IMR-90 (cell line): Measurements from ENCODE around the gene RASSF3. TPM values are rescaled to one million over a fixed set of nuclear protein-coding genes. Genes with fewer than 3 reads are reported as not detected.

Experiments
- ATAC-seq: fragments of 200-7000 bp; cut with Tn5 transposase; 2 replicates; pipeline ENCODE4 v1.9.1; 2020; ENCODE audit warnings: low read depth, mild to moderate bottlenecking, moderate library complexity
- BruUV-seq: library from RNA; stranded (reverse); fragments of 400-500 nt; replicated peaks from 2 replicates; lab custom pipeline; 2021; lab: Mats Ljungman, UMichigan
- CTCF ChIA-PET: fragments of 300-600 bp; formaldehyde crosslinking; extraction: SDS; loops from one replicate; lab custom pipeline; 2021; ENCODE audit warnings: antibody characterized with exemption; lab: Yijun Ruan, JAX
- POLR2A ChIA-PET: fragments of 300-600 bp; sonication (Branson Sonifier 250); formaldehyde crosslinking; loops from one replicate; lab custom pipeline; 2022; ENCODE audit warnings: antibody characterized with exemption; ENCODE audit not compliant: unreplicated experiment; lab: Charles Lee
- DNase-seq: peaks from one replicate; pipeline ENCODE4 v3.0.0; 2013
- H2AFZ ChIP-seq: replicated peaks from 2 replicates; pipeline ENCODE3; 2013; ENCODE audit warnings: low read length, mild to moderate bottlenecking; ENCODE audit not compliant: poor library complexity
- H2AK5ac ChIP-seq: 2 replicates; pipeline ENCODE4 v1.6.1; 2013; ENCODE audit warnings: low read depth, low read length, inconsistent platforms
- H2AK9ac ChIP-seq: replicated peaks from 2 replicates; pipeline ENCODE3; 2013; ENCODE audit warnings: mild to moderate bottlenecking, low read depth, low read length, moderate library complexity; ENCODE audit not compliant: poor library complexity
- H2BK120ac ChIP-seq: 2 replicates; pipeline ENCODE4 v1.6.1; 2013; ENCODE audit warnings: low read depth, low read length, inconsistent platforms
- H2BK15ac ChIP-seq: 3 replicates; pipeline ENCODE4 v1.6.1; 2013; ENCODE audit warnings: low read depth, low read length, inconsistent platforms
- H2BK20ac ChIP-seq: 2 replicates; pipeline ENCODE4 v1.6.1; 2013; ENCODE audit warnings: low read depth, mild to moderate bottlenecking, inconsistent platforms, low read length, moderate library complexity
- H2BK5ac ChIP-seq: 2 replicates; pipeline ENCODE4 v1.6.1; 2013; ENCODE audit warnings: mild to moderate bottlenecking, low read depth, low read length, inconsistent platforms; ENCODE audit not compliant: poor library complexity, severe bottlenecking
- H3K14ac ChIP-seq: replicated peaks from 2 replicates; pipeline ENCODE4 v1.6.1; 2013; ENCODE audit warnings: low read depth, low read length, inconsistent platforms
- H3K18ac ChIP-seq: 2 replicates; pipeline ENCODE4 v1.6.1; 2013; ENCODE audit warnings: low read depth, low read length, control low read depth
- H3K23ac ChIP-seq: 2 replicates; pipeline ENCODE4 v1.6.1; 2013; ENCODE audit warnings: low read depth, low read length, inconsistent platforms
- H3K27ac ChIP-seq: 2 replicates; pipeline ENCODE4 v1.5.1; 2013; ENCODE audit warnings: mild to moderate bottlenecking, control low read depth, low read length; ENCODE audit not compliant: insufficient read depth
- H3K27me3 ChIP-seq: 2 replicates; pipeline ENCODE4 v1.6.1; 2013; ENCODE audit warnings: low read length; ENCODE audit not compliant: control insufficient read depth, insufficient read depth
- H3K36me3 ChIP-seq: 2 replicates; pipeline ENCODE4 v1.6.1; 2013; ENCODE audit warnings: low read length, mixed read lengths; ENCODE audit not compliant: control insufficient read depth, insufficient read depth
- H3K4ac ChIP-seq: 2 replicates; pipeline ENCODE4 v1.6.1; 2013; ENCODE audit warnings: low read depth, low read length, inconsistent platforms
- H3K4me1 ChIP-seq: 2 replicates; pipeline ENCODE4 v1.6.1; 2013; ENCODE audit warnings: low read length, mixed read lengths; ENCODE audit not compliant: control insufficient read depth, insufficient read depth
- H3K4me2 ChIP-seq: 2 replicates; pipeline ENCODE4 v1.6.1; 2013; ENCODE audit warnings: low read depth, mild to moderate bottlenecking, control low read depth, low read length, moderate library complexity
- H3K4me3 ChIP-seq: 2 replicates; pipeline ENCODE4 v1.5.1; 2013; ENCODE audit warnings: low read depth, mild to moderate bottlenecking, control low read depth, low read length, moderate library complexity; ENCODE audit not compliant: insufficient read depth
- H3K56ac ChIP-seq: 2 replicates; pipeline ENCODE4 v1.6.1; 2013; ENCODE audit warnings: low read length, inconsistent platforms; ENCODE audit not compliant: insufficient read depth; ENCODE audit errors: extremely low read depth
- H3K79me1 ChIP-seq, 2 experiments: 2 replicates each; pipeline ENCODE4 v1.6.1; 2013; ENCODE audit warnings: low read length in 2 of 2, inconsistent platforms in 1 of 2, low read depth in 1 of 2
- H3K9ac ChIP-seq: 2 replicates; pipeline ENCODE4 v1.6.1; 2013; ENCODE audit warnings: low read depth, low read length, control low read depth
- H3K9me1 ChIP-seq: 2 replicates; pipeline ENCODE4 v1.6.1; 2013; ENCODE audit warnings: low read length, inconsistent platforms; ENCODE audit not compliant: insufficient read depth
- H3K9me3 ChIP-seq: 2 replicates; pipeline ENCODE4 v1.6.1; 2013; ENCODE audit warnings: low read length; ENCODE audit not compliant: control insufficient read depth, insufficient read depth
- H4K20me1 ChIP-seq: 2 replicates; pipeline ENCODE4 v1.6.1; 2013; ENCODE audit warnings: low read length, inconsistent platforms; ENCODE audit not compliant: insufficient read depth
- H4K5ac ChIP-seq: 2 replicates; pipeline ENCODE4 v1.6.1; 2013; ENCODE audit warnings: mild to moderate bottlenecking, low read depth, low read length, control low read depth
- H4K8ac ChIP-seq, 2 experiments: 2 replicates each; pipeline ENCODE4 v1.6.1; 2013; ENCODE audit warnings: low read depth in 2 of 2, low read length in 2 of 2, control low read depth in 1 of 2, inconsistent platforms in 1 of 2
- H4K91ac ChIP-seq: 2 replicates; pipeline ENCODE4 v1.6.1; 2013; ENCODE audit warnings: low read depth, low read length, inconsistent platforms; ENCODE audit not compliant: insufficient read depth
- BHLHE40 ChIP-seq: fragments of 150-350 bp; IDR thresholded peaks from 2 replicates; pipeline ENCODE4 v1.6.1; 2016; ENCODE audit warnings: mild to moderate bottlenecking, low read depth, low read length
- CEBPB ChIP-seq: IDR thresholded peaks from 2 replicates; pipeline ENCODE4 v1.6.1; 2012; ENCODE audit warnings: low read depth, low read length, improper control_type of control experiment
- CTCF ChIP-seq: conservative IDR thresholded peaks from 2 replicates; pipeline ENCODE4 v1.5.1; 2012; ENCODE audit warnings: mild to moderate bottlenecking, low read depth, low read length, improper control_type of control experiment
- ELK1 ChIP-seq: fragments of 150-350 bp; IDR thresholded peaks from 2 replicates; pipeline ENCODE4 v1.6.1; 2016; ENCODE audit warnings: low read depth, mild to moderate bottlenecking, low read length, moderate library complexity, borderline replicate concordance
- FOS ChIP-seq: fragments of 150-350 bp; IDR thresholded peaks from 2 replicates; pipeline ENCODE4 v1.6.1; 2016; ENCODE audit warnings: low read depth, low read length
- MAFK ChIP-seq: IDR thresholded peaks from 2 replicates; pipeline ENCODE4 v1.6.1; 2012; ENCODE audit warnings: low read depth, low read length, improper control_type of control experiment
- MAZ ChIP-seq: IDR thresholded peaks from 2 replicates; pipeline ENCODE4 v1.6.1; 2012; ENCODE audit warnings: low read depth, mild to moderate bottlenecking, low read length, improper control_type of control experiment, moderate library complexity, borderline replicate concordance
- MXI1 ChIP-seq: IDR thresholded peaks from 2 replicates; pipeline ENCODE4 v1.6.1; 2012; ENCODE audit warnings: low read depth, mild to moderate bottlenecking, low read length, moderate library complexity, borderline replicate concordance
- NFE2L2 ChIP-seq: fragments of 150-350 bp; IDR thresholded peaks from 2 replicates; pipeline ENCODE4 v1.6.1; 2016; ENCODE audit warnings: low read depth, mild to moderate bottlenecking, low read length
- POLR2A ChIP-seq: IDR thresholded peaks from 2 replicates; pipeline ENCODE4 v1.6.1; 2012; ENCODE audit warnings: mild to moderate bottlenecking, low read depth, low read length
- RCOR1 ChIP-seq: IDR thresholded peaks from 2 replicates; pipeline ENCODE4 v1.6.1; 2012; ENCODE audit warnings: mild to moderate bottlenecking, low read length, improper control_type of control experiment; ENCODE audit not compliant: insufficient replicate concordance
- SMC3 ChIP-seq: fragments of 150-350 bp; IDR thresholded peaks from 2 replicates; pipeline ENCODE4 v1.6.1; 2016; ENCODE audit warnings: low read depth, mild to moderate bottlenecking, antibody characterized with exemption, low read length, moderate library complexity
- WGBS, 2 experiments: methylation state at CpG; one replicate each; pipeline versions ENCODE4 v1.1.5 to v1.1.7; 2013; ENCODE audit warnings: missing lambda C conversion rate in 2 of 2; ENCODE audit not compliant: insufficient read length in 1 of 2; ENCODE audit errors: extremely low coverage in 2 of 2; 5-methylcytosine and 5-hydroxymethylcytosine counted together
- dilution Hi-C: fragments of 300-500 bp; cut with HindIII; formaldehyde crosslinking; loops from one replicate; pipeline ENCODE4 v1.14.3; 2018; ENCODE audit warnings: low sequenced_read_pairs; ENCODE audit not compliant: unreplicated experiment
- in situ Hi-C: fragments of 300-500 bp; cut with MboI; formaldehyde crosslinking; loops from 3 replicates; pipeline ENCODE4 v1.14.3; 2019; ENCODE audit warnings: low sequenced_read_pairs, inconsistent platforms, mixed read lengths
- intact Hi-C: fragments of 100-400 bp; cut with micrococcal nuclease; formaldehyde crosslinking; loops from 2 replicates; pipeline ENCODE4 v1.10.0; 2022
- polyA plus RNA-seq, 3 experiments: library from polyadenylated mRNA; depleted of rRNA; stranded (reverse); fragments of >200 nt; gene quantifications; 2 replicates each; pipeline ENCODE4 v1.2.3, GENCODE V29; 2012; ENCODE audit warnings: low replicate concordance in 1 of 3
- total RNA-seq: library from RNA; depleted of rRNA; stranded (reverse); fragments of >200 nt; gene quantifications from 2 replicates; pipeline ENCODE4 v1.2.3, GENCODE V29; 2012

RASSF3 gene
- total and polyA plus RNA-seq, 2 of the 4 experiments (the other 2 are of a cell fraction): 18.7 to 39.3 TPM

- Histone ChIP-seq H3K9me3 (no peaks in the 10 kb centered on the region), H3K4me1 (peaks cover 6% of the 10 kb centered on the region), H3K4me2 (no peak overlapping the region), H3K9me1 (peaks cover 9% of the 10 kb centered on the region), H4K91ac (no peak overlapping the region), H2BK120ac (no peak overlapping the region), H2BK15ac (no peak overlapping the region), H2BK5ac (no peak overlapping the region), H3K79me1 (peaks cover 19 to 70% of the 10 kb centered on the region in 2 experiments), H3K23ac (no peak overlapping the region), H3K36me3 (no peaks in the 10 kb centered on the region; the same call in 1 of the 2 replicates), H2BK20ac (no peak overlapping the region), H2AFZ (no peak overlapping the region), H3K4me3 (no peak overlapping the region), H2AK9ac (no peak overlapping the region), H4K20me1 (peaks cover 23% of the 10 kb centered on the region; the same call in 1 of the 2 replicates), H2AK5ac (no peak overlapping the region), H3K27me3 (no peaks in the 10 kb centered on the region), H3K14ac (no peak overlapping the region), H4K5ac (no peak overlapping the region), H3K4ac (no peak overlapping the region), H3K18ac (no peak overlapping the region), H3K56ac (no peak overlapping the region), H3K27ac (no peak overlapping the region), H4K8ac (no peak overlapping the region), H3K9ac (no peak overlapping the region)
- no TSS peak for BruUV-seq
- in situ Hi-C loops (no loop called here), dilution Hi-C loops (no loop called here), intact Hi-C loops (no loop called here)
- DNase-seq: no peak
- CTCF ChIA-PET: interaction anchor here (1.3 kb wide), 1 partner anchor 90 kb away, joined by 3 read pairs; no protein-coding TSS in a partner anchor
- POLR2A ChIA-PET: no interaction called here
- no peak for ATAC-seq
- WGBS, 2 experiments: no CpG with 5 or more reads among the region's 1 CpG
- TF ChIP-seq CEBPB (no peak), FOS (no peak), BHLHE40 (no peak), MXI1 (no peak), NFE2L2 (no peak), POLR2A (no peak), ELK1 (no peak), SMC3 (no peak), MAZ (no peak), MAFK (no peak), RCOR1 (no peak), CTCF (no peak)
Observed at GRCh38 chr12:64639466-64639865, 29.2 kb downstream of the RASSF3 start.
